A549 (cell line): ENCODE measurements around the gene MTF2. TPM values are rescaled to one million over a fixed set of nuclear protein-coding genes. Genes with fewer than 3 reads are reported as not detected.
A peak's percentile ranks its signal among the peaks of the same experiment; 100 is the strongest.

Experiments used
- CBX8 ChIP-seq: fragments of 200-600 bp; sonication (generic); IDR thresholded peaks from 2 replicates; pipeline ENCODE4 v1.6.1; 2016
- CHD4 ChIP-seq: fragments of 200-600 bp; sonication (generic); IDR thresholded peaks from 2 replicates; pipeline ENCODE4 v1.6.1; 2016; ENCODE audit warnings: antibody characterized with exemption, mild to moderate bottlenecking, borderline replicate concordance
- E2F6 ChIP-seq: IDR thresholded peaks from 2 replicates; pipeline ENCODE4 v1.6.1; 2012; ENCODE audit warnings: low read depth, borderline replicate concordance
- EHF ChIP-seq: fragments of 250-450 bp; sonication (Bioruptor Pico); IDR thresholded peaks from 2 replicates; pipeline ENCODE4 v1.5.0; 2020; ENCODE audit warnings: mild to moderate bottlenecking
- EHMT2 ChIP-seq: fragments of 200-600 bp; sonication (generic); IDR thresholded peaks from 2 replicates; pipeline ENCODE4 v1.6.1; 2016; ENCODE audit warnings: antibody characterized with exemption, low read depth, mild to moderate bottlenecking, moderate library complexity
- EP300 ChIP-seq, 2 experiments: fragments of >200 bp; sonication (Bioruptor Twin); formaldehyde crosslinking; IDR thresholded peaks; 2 replicates in 1 of 2; 3 replicates in 1 of 2; pipeline ENCODE4 v1.6.1; 2016 to 2017
- FOXS1 ChIP-seq: fragments of 250-450 bp; sonication (Bioruptor Pico); IDR thresholded peaks from 2 replicates; pipeline ENCODE4 v1.5.0; 2020; ENCODE audit warnings: mild to moderate bottlenecking, moderate library complexity
- GATA3 ChIP-seq: IDR thresholded peaks from 2 replicates; pipeline ENCODE4 v1.6.1; 2012; ENCODE audit warnings: borderline replicate concordance
- HOXA7 ChIP-seq: fragments of 250-450 bp; sonication (Bioruptor Pico); IDR thresholded peaks from 2 replicates; pipeline ENCODE4 v1.5.0; 2020; ENCODE audit warnings: mild to moderate bottlenecking, moderate library complexity
- JUN ChIP-seq, 2 experiments: fragments of >200 bp; sonication (Bioruptor Twin); formaldehyde crosslinking; IDR thresholded peaks; 2 replicates in 1 of 2; 3 replicates in 1 of 2; pipeline ENCODE4 v1.6.1; 2016 to 2017
- MAZ ChIP-seq: fragments of 150-350 bp; IDR thresholded peaks from 2 replicates; pipeline ENCODE4 v1.6.1; 2014; ENCODE audit warnings: antibody characterized with exemption, low read depth, low read length, borderline replicate concordance
- MYC ChIP-seq: IDR thresholded peaks from 2 replicates; pipeline ENCODE4 v1.6.1; 2012; ENCODE audit warnings: mild to moderate bottlenecking, inconsistent platforms, low read length, improper control_type of control experiment, borderline replicate concordance
- NFE2L2 ChIP-seq: fragments of 150-350 bp; conservative IDR thresholded peaks from 2 replicates; pipeline ENCODE4 v1.6.1; 2014; ENCODE audit warnings: low read length
- NPAS2 ChIP-seq: fragments of 250-450 bp; sonication (Bioruptor Pico); IDR thresholded peaks from 2 replicates; pipeline ENCODE4 v1.8.0; 2022; ENCODE audit warnings: mild to moderate bottlenecking, moderate library complexity, borderline replicate concordance
- NR3C1 ChIP-seq: fragments of >200 bp; sonication (Bioruptor Twin); formaldehyde crosslinking; IDR thresholded peaks from 3 replicates; pipeline ENCODE4 v1.6.1; 2017
- RNF2 ChIP-seq: fragments of 200-600 bp; sonication (generic); IDR thresholded peaks from 2 replicates; pipeline ENCODE4 v1.6.1; 2016; ENCODE audit warnings: low read depth, mild to moderate bottlenecking, antibody characterized with exemption, moderate library complexity, borderline replicate concordance
- SMC3 ChIP-seq: fragments of >200 bp; sonication (Bioruptor Twin); formaldehyde crosslinking; IDR thresholded peaks from 3 replicates; pipeline ENCODE4 v1.6.1; 2018; ENCODE audit warnings: inconsistent platforms
- SREBF2 ChIP-seq: fragments of 450-650 bp; IDR thresholded peaks from 2 replicates; pipeline ENCODE4 v1.6.1; 2014; ENCODE audit warnings: mild to moderate bottlenecking, moderate library complexity
- TFCP2L1 ChIP-seq: fragments of 250-450 bp; sonication (Bioruptor Pico); IDR thresholded peaks from 2 replicates; pipeline ENCODE4 v1.5.0; 2021; ENCODE audit warnings: mild to moderate bottlenecking
- TP53 ChIP-seq: fragments of 250-450 bp; sonication (Bioruptor Pico); IDR thresholded peaks from 2 replicates; pipeline ENCODE4 v1.5.0; 2021; ENCODE audit warnings: mild to moderate bottlenecking, moderate library complexity
- USF2 ChIP-seq: fragments of 450-650 bp; IDR thresholded peaks from 2 replicates; pipeline ENCODE4 v1.6.1; 2014; ENCODE audit warnings: antibody characterized with exemption
- ZC3H11A ChIP-seq: fragments of 450-650 bp; IDR thresholded peaks from 2 replicates; pipeline ENCODE4 v1.6.1; 2014; ENCODE audit warnings: antibody characterized with exemption, mild to moderate bottlenecking
- ZFP36 ChIP-seq: fragments of 450-650 bp; IDR thresholded peaks from 2 replicates; pipeline ENCODE4 v1.6.1; 2014; ENCODE audit warnings: borderline replicate concordance; ENCODE audit not compliant: partially characterized antibody
- polyA plus RNA-seq, 4 experiments: library from polyadenylated mRNA; depleted of rRNA in 3 of 4; stranded (reverse); fragments of >200 nt; fragmentation: RNase III in 1 of 4; extraction: RNeasy Plus Mini Kit Qiagen cat#74134 plus additional on column Dnase treatment in 1 of 4; gene quantifications; 2 replicates in 3 of 4; 3 replicates in 1 of 4; pipeline ENCODE4 v1.2.3, GENCODE V29; 2011 to 2017
- TF ChIP-seq, protein P1 (sequence below): fragments of >200 bp; sonication (Bioruptor Twin); formaldehyde crosslinking; IDR thresholded peaks from 3 replicates; pipeline ENCODE4 v1.5.1; 2016
- TF ChIP-seq, protein P2 (sequence below): fragments of >200 bp; sonication (Bioruptor Twin); formaldehyde crosslinking; IDR thresholded peaks from 2 replicates; pipeline ENCODE4 v1.6.1; 2016
- TF ChIP-seq, protein P3 (sequence below): fragments of 250-450 bp; sonication (Bioruptor Pico); IDR thresholded peaks from 2 replicates; pipeline ENCODE4 v1.5.0; 2021; ENCODE audit warnings: mild to moderate bottlenecking, moderate library complexity, borderline replicate concordance

Gene MTF2
- polyA plus RNA-seq, 2 of the 4 experiments (the other 2 are of a cell fraction), result 14.3 to 31.2 TPM

DNA sequence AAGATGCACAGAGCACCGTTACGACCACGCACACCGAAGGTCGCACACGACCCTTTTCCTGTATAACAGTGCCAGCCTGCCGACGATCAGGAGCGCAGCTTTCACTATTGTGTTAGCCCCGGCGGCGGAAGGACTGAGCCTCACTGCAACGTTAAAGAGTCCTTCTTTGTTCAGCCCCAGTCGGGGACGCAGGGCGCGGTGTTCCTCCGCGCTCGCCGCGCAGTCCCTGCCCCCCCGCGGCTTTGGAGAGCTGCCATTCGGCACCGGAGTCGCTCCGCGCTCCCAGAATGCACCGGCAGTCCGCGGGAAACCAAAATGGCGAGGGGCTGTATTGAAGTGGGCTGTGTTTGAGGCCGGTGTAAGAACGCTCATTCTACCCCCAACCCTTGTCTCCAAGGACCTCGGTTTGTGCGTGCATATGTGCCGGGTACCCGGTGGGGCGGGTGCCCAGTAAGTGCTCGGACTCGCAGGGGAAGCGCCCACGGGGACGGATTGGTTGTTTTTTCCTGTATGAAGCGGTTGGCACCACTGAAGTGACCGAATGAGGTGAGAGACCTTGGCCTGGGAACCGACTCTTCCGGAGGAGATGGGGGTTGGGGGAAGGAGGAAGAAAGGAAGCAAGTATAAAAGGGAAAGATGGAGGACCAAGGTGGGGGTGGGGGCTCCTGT, at the start of gene MTF2 (continued):
- TF ChIP-seq, protein P1, sequence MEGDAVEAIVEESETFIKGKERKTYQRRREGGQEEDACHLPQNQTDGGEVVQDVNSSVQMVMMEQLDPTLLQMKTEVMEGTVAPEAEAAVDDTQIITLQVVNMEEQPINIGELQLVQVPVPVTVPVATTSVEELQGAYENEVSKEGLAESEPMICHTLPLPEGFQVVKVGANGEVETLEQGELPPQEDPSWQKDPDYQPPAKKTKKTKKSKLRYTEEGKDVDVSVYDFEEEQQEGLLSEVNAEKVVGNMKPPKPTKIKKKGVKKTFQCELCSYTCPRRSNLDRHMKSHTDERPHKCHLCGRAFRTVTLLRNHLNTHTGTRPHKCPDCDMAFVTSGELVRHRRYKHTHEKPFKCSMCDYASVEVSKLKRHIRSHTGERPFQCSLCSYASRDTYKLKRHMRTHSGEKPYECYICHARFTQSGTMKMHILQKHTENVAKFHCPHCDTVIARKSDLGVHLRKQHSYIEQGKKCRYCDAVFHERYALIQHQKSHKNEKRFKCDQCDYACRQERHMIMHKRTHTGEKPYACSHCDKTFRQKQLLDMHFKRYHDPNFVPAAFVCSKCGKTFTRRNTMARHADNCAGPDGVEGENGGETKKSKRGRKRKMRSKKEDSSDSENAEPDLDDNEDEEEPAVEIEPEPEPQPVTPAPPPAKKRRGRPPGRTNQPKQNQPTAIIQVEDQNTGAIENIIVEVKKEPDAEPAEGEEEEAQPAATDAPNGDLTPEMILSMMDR, result no peak
- TF ChIP-seq TFCP2L1 (no peak), JUN (IDR thresholded peaks at IDR 0.05) (peak; percentile 90 to 97), HOXA7 (CRISPR knock-in tag) (no peak), CHD4 (no peak), NR3C1 (no peak), EHMT2 (no peak), SMC3 (no peak), RNF2 (no peak), MAZ (peak; percentile 81; the same call in 1 of the 2 replicates), E2F6 (peak; percentile 54; the same call in 1 of the 2 replicates), MYC (peak; percentile 85; the same call in 1 of the 2 replicates), NPAS2 (no peak), EHF (CRISPR knock-in tag) (no peak), GATA3 (peak; percentile 49; the same call in 1 of the 2 replicates), USF2 (no peak), TP53 (CRISPR knock-in tag) (0 out of 2 replicates have a peak, but pooled peaks have one; percentile 26), ZFP36 (no peak), ZC3H11A (no peak), CBX8 (no peak), FOXS1 (CRISPR knock-in tag) (no peak), NFE2L2 (no peak), EP300 (IDR thresholded peaks at IDR 0.05) (peak in 1 of 2 experiments; percentile 30; a peak in 1 of 5 replicates), SREBF2 (no peak)
- TF ChIP-seq, protein P2, sequence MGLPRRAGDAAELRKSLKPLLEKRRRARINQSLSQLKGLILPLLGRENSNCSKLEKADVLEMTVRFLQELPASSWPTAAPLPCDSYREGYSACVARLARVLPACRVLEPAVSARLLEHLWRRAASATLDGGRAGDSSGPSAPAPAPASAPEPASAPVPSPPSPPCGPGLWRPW, result no peak
- TF ChIP-seq, protein P3, sequence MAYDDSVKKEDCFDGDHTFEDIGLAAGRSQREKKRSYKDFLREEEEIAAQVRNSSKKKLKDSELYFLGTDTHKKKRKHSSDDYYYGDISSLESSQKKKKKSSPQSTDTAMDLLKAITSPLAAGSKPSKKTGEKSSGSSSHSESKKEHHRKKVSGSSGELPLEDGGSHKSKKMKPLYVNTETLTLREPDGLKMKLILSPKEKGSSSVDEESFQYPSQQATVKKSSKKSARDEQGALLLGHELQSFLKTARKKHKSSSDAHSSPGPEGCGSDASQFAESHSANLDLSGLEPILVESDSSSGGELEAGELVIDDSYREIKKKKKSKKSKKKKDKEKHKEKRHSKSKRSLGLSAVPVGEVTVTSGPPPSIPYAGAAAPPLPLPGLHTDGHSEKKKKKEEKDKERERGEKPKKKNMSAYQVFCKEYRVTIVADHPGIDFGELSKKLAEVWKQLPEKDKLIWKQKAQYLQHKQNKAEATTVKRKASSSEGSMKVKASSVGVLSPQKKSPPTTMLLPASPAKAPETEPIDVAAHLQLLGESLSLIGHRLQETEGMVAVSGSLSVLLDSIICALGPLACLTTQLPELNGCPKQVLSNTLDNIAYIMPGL, result peak; percentile 83; the same call in 1 of the 2 replicates
